Neuronal stem cell (in vitro differentiated cells): ENCODE results near the gene KPNA6.

Experiments
- DNase-seq: peaks from one replicate; pipeline ENCODE4 v3.0.0-alpha.2; 2013; ENCODE audit warnings: low spot score
- H2AFZ ChIP-seq: one replicate; pipeline ENCODE4 v1.6.1; 2013; ENCODE audit warnings: mild to moderate bottlenecking, low read length, inconsistent platforms
- H2AK5ac ChIP-seq: 2 replicates; pipeline ENCODE4 v1.6.1; 2013; ENCODE audit warnings: low read depth, mild to moderate bottlenecking, inconsistent platforms, low read length, moderate library complexity, mixed read lengths
- H2BK120ac ChIP-seq: 2 replicates; pipeline ENCODE4 v1.6.1; 2013; ENCODE audit warnings: low read depth, mild to moderate bottlenecking, inconsistent platforms, low read length, moderate library complexity, mixed read lengths
- H2BK12ac ChIP-seq: one replicate; pipeline ENCODE4 v1.6.1; 2013; ENCODE audit warnings: low read length, inconsistent platforms
- H2BK15ac ChIP-seq: 2 replicates; pipeline ENCODE4 v1.6.1; 2013; ENCODE audit warnings: mild to moderate bottlenecking, low read length, inconsistent platforms, mixed read lengths
- H2BK5ac ChIP-seq: one replicate; pipeline ENCODE4 v1.6.1; 2013; ENCODE audit warnings: inconsistent platforms, mild to moderate bottlenecking, low read length, moderate library complexity
- H3K14ac ChIP-seq: one replicate; pipeline ENCODE4 v1.6.1; 2013; ENCODE audit warnings: low read length, inconsistent platforms
- H3K18ac ChIP-seq: 2 replicates; pipeline ENCODE4 v1.6.1; 2013; ENCODE audit warnings: low read length, inconsistent platforms
- H3K23ac ChIP-seq: 2 replicates; pipeline ENCODE4 v1.6.1; 2013; ENCODE audit warnings: low read depth, mild to moderate bottlenecking, mixed read lengths, low read length, inconsistent platforms; ENCODE audit not compliant: poor library complexity
- H3K27ac ChIP-seq: replicated peaks from 3 replicates; pipeline ENCODE4 v1.5.1; 2013; ENCODE audit warnings: low read length, inconsistent platforms
- H3K27me3 ChIP-seq, 3 experiments: 2 replicates each; pipeline ENCODE4 v1.6.1; 2013; ENCODE audit warnings: low read length in 3 of 3, mild to moderate bottlenecking in 2 of 3, inconsistent platforms in 1 of 3, low read depth in 1 of 3, mixed read lengths in 1 of 3, moderate library complexity in 1 of 3; ENCODE audit not compliant: control insufficient read depth in 3 of 3, insufficient read depth in 3 of 3
- H3K36me3 ChIP-seq, 2 donors: replicated peaks in 1 of 2; 2 replicates each; pipeline ENCODE4 v1.6.1; 2013; ENCODE audit warnings: low read length in 2 of 2; ENCODE audit not compliant: control insufficient read depth in 2 of 2, insufficient read depth in 2 of 2
- H3K4ac ChIP-seq: 2 replicates; pipeline ENCODE4 v1.6.1; 2013; ENCODE audit warnings: inconsistent platforms, mild to moderate bottlenecking, low read length, moderate library complexity
- H3K4me1 ChIP-seq, 2 donors: 1 replicate in 1 of 2; 2 replicates in 1 of 2; pipeline ENCODE4 v1.6.1; 2013; ENCODE audit warnings: low read length in 2 of 2, low read depth in 1 of 2; ENCODE audit not compliant: control insufficient read depth in 2 of 2, insufficient read depth in 1 of 2
- H3K4me2 ChIP-seq: one replicate; pipeline ENCODE4 v1.6.1; 2013; ENCODE audit warnings: mild to moderate bottlenecking, low read length, inconsistent platforms; ENCODE audit not compliant: insufficient read depth, poor library complexity, severe bottlenecking
- H3K4me3 ChIP-seq, 2 donors: 2 replicates each; pipeline ENCODE4 v1.5.1; 2013; ENCODE audit warnings: low read length in 2 of 2, mild to moderate bottlenecking in 2 of 2, inconsistent platforms in 1 of 2, moderate library complexity in 1 of 2
- H3K79me1 ChIP-seq: one replicate; pipeline ENCODE4 v1.6.1; 2013; ENCODE audit warnings: low read depth, mild to moderate bottlenecking, inconsistent platforms, low read length, moderate library complexity
- H3K9ac ChIP-seq: one replicate; pipeline ENCODE4 v1.6.1; 2013; ENCODE audit warnings: mild to moderate bottlenecking, low read depth, low read length, inconsistent platforms; ENCODE audit not compliant: poor library complexity
- H3K9me3 ChIP-seq, 2 donors: replicated peaks in 1 of 2; 2 replicates each; pipeline versions ENCODE3 to v1.6.1; 2013; ENCODE audit warnings: low read length in 2 of 2, mild to moderate bottlenecking in 2 of 2, inconsistent platforms in 1 of 2, low read depth in 1 of 2, mixed read lengths in 1 of 2, moderate library complexity in 1 of 2; ENCODE audit not compliant: control insufficient read depth in 2 of 2, insufficient read depth in 1 of 2
- H4K8ac ChIP-seq: one replicate; pipeline ENCODE4 v1.6.1; 2013; ENCODE audit warnings: low read depth, mild to moderate bottlenecking, inconsistent platforms, low read length, moderate library complexity
- H4K91ac ChIP-seq: one replicate; pipeline ENCODE4 v1.6.1; 2013; ENCODE audit warnings: low read length, low read depth, mild to moderate bottlenecking, inconsistent platforms; ENCODE audit not compliant: poor library complexity
- WGBS, 2 donors: extraction: QIAGEN DNeasy Blood & Tissue Kit; methylation state at CpG; one replicate each; pipeline ENCODE4 v1.1.7; 2013; ENCODE audit warnings: missing lambda C conversion rate in 2 of 2, mixed read lengths in 1 of 2; ENCODE audit not compliant: insufficient read length in 2 of 2, insufficient replicate concordance in 1 of 2; ENCODE audit errors: extremely low coverage in 2 of 2; 5-methylcytosine and 5-hydroxymethylcytosine counted together

Gene KPNA6

DNA sequence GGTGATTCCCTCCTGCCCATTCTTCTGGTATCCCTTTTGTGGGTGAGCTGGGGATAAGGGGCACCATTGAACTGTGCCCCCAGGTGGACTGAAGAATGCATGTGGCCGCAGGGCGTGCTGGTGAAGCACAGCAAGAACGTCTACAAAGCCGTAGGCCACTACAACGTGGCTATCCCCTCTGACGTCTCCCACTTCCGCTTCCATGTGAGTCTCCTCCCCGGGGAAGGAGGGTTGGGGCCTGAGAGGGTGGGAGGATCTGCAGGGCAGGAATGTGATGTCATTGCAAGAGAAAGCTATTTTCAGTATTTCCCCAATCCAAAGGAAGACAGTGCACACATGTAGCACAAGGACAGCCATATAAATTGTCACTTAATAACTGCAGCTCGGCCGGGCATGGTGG, 7.5 kb upstream of the KPNA6 start:
- H3K9ac ChIP-seq, result no peak overlapping the region
- H2AK5ac ChIP-seq, result no peak overlapping the region
- WGBS, 2 donors, result no CpG with 5 or more reads among the region's 10 CpGs
- no peak overlapping the region for H3K27ac ChIP-seq
- no peaks in the 10 kb centered on the region for H3K27me3 ChIP-seq
- DNase-seq, result no peak
- no peak overlapping the region for H3K4me3 ChIP-seq
- H2BK120ac ChIP-seq, result no peak overlapping the region
- no peaks in the 10 kb centered on the region for H3K79me1 ChIP-seq
- H2AFZ ChIP-seq, result no peak overlapping the region
- no peak overlapping the region for H2BK15ac ChIP-seq
- H3K9me3 ChIP-seq, result no peaks in the 10 kb centered on the region
- H3K23ac ChIP-seq, result no peak overlapping the region
- no peak overlapping the region for H3K4ac ChIP-seq
- H4K8ac ChIP-seq, result no peak overlapping the region
- H3K4me1 ChIP-seq, result no peaks in the 10 kb centered on the region
- peaks cover 19 to 73% of the 10 kb centered on the region in 2 donors for H3K36me3 ChIP-seq
- H3K14ac ChIP-seq, result no peak overlapping the region
- no peak overlapping the region for H4K91ac ChIP-seq
- no peak overlapping the region for H3K4me2 ChIP-seq
- no peak overlapping the region for H2BK12ac ChIP-seq
- no peak overlapping the region for H2BK5ac ChIP-seq
- H3K18ac ChIP-seq, result no peak overlapping the region

DNA sequence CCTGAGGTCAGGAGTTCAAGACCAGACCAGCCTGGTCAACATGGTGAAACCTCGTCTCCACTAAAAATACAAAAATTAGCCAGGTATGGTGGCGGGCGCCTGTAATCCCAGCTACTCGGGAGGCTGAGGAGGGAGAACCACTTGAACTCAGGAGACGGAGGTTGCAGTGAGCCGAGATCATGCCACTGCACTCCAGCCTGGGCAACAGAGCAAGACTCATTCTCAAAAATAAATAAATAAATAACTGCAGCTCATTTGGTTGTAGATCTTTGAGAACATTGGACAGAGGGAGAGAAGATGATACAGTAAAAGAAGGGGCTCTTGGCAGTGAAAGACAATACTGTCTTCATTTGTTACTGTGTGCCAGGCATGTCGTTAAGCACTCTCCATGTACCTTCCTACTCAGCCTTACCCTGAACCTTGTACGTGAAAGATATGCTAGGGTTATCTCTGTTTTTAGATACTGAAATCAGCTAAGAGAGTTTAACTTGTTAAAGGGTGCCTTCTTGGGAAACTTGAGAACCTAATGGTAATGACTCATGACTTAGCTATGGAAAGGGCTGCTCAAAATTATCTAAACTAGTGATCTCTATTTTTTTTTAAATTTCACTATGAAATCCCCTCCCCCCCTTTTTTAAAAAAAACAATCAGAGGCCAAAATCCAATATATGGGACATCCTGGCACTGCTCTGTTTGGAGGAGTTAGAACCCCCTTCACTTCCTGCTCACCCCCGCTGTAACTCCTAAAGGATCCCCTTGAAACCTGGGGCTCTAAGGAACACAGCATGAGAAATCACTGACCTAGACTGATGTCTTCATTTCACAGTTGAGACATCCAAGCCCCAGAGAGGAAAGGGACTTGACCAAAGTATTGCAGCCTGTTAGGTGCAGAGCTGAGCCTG, 6.8 kb upstream of the KPNA6 start:
- no CpG with 5 or more reads among the region's 9 CpGs for WGBS, 2 donors
- no peak overlapping the region for H4K8ac ChIP-seq
- H3K27ac ChIP-seq, result no peak overlapping the region
- H3K4ac ChIP-seq, result no peak overlapping the region
- no peak overlapping the region for H2AK5ac ChIP-seq
- H3K18ac ChIP-seq, result no peak overlapping the region
- H2BK5ac ChIP-seq, result no peak overlapping the region
- no peak overlapping the region for H3K9ac ChIP-seq
- H4K91ac ChIP-seq, result no peak overlapping the region
- H3K23ac ChIP-seq, result no peak overlapping the region
- no peaks in the 10 kb centered on the region for H3K9me3 ChIP-seq
- H3K27me3 ChIP-seq, result no peaks in the 10 kb centered on the region
- H2BK15ac ChIP-seq, result no peak overlapping the region
- no peaks in the 10 kb centered on the region for H3K79me1 ChIP-seq
- H2BK12ac ChIP-seq, result no peak overlapping the region
- no peaks in the 10 kb centered on the region for H3K4me1 ChIP-seq
- H2BK120ac ChIP-seq, result no peak overlapping the region
- no peak for DNase-seq
- H3K4me3 ChIP-seq, result no peak overlapping the region
- peaks cover 13 to 66% of the 10 kb centered on the region in 2 donors for H3K36me3 ChIP-seq
- H3K4me2 ChIP-seq, result no peak overlapping the region
- no peak overlapping the region for H2AFZ ChIP-seq
- no peak overlapping the region for H3K14ac ChIP-seq

DNA sequence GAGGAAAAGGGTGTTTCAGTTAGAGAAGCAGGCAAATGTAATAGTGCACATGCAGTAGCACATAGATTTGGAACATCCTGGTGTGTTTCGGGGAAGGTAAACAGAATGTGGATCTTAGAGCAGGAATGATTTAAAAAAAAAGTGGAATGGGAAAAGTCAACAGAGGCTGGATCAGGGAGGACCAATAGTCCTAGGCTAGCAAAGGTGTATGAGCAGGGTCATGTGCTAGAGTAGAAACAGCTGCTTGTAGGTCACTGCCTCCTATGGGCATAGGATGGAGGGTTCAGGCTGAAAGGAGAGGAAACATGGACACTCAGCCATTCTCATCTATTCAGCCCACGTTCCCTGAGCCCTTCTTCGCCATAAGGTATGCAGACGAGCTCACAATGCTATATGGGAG, 3.7 kb upstream of the KPNA6 start:
- peaks cover 9 to 37% of the 10 kb centered on the region in 2 donors for H3K36me3 ChIP-seq
- peaks cover 4% of the 10 kb centered on the region for H3K79me1 ChIP-seq
- WGBS, 2 donors, result no CpG with 5 or more reads among the region's 4 CpGs
- H4K8ac ChIP-seq, result no peak overlapping the region
- no peak overlapping the region for H2AK5ac ChIP-seq
- H2AFZ ChIP-seq, result no peak overlapping the region
- DNase-seq, result no peak
- H3K4me3 ChIP-seq, result no peak overlapping the region
- no peak overlapping the region for H3K14ac ChIP-seq
- no peak overlapping the region for H3K9ac ChIP-seq
- H3K27ac ChIP-seq, result no peak overlapping the region
- H3K4ac ChIP-seq, result no peak overlapping the region
- H3K4me1 ChIP-seq, result peaks cover 1 to 3% of the 10 kb centered on the region in 2 donors
- no peak overlapping the region for H3K23ac ChIP-seq
- H4K91ac ChIP-seq, result no peak overlapping the region
- no peaks in the 10 kb centered on the region for H3K9me3 ChIP-seq
- no peak overlapping the region for H2BK5ac ChIP-seq
- no peak overlapping the region for H2BK120ac ChIP-seq
- H2BK12ac ChIP-seq, result no peak overlapping the region
- H2BK15ac ChIP-seq, result no peak overlapping the region
- H3K18ac ChIP-seq, result no peak overlapping the region
- no peak overlapping the region for H3K4me2 ChIP-seq
- no peaks in the 10 kb centered on the region for H3K27me3 ChIP-seq

DNA sequence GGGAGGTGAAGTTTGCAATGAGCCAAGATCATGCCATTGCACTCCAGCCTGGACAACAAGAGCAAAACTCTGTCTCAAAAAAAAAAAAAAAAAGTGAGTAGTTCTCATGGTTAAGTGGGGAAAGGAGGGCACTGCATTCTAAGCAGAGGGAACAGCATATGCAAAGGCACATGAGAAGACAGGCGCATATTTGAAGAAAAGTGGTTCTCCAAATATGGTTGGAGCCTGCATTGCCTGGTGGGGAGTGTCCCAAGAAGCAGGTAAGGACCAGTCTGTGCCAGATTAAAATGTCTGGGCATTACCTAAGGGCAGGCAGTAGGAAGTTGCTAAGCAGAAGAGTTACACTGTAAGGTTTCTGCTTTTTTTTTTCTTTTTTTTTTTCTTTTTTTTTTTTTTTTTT, 2.5 kb upstream of the KPNA6 start:
- no peak for DNase-seq
- Histone ChIP-seq H3K79me1 (peaks cover 4% of the 10 kb centered on the region), H4K91ac (no peak overlapping the region), H3K23ac (no peak overlapping the region), H3K4me3 (no peak overlapping the region), H2AK5ac (no peak overlapping the region), H2AFZ (no peak overlapping the region), H2BK15ac (no peak overlapping the region), H3K27me3 (no peaks in the 10 kb centered on the region), H4K8ac (no peak overlapping the region), H3K9ac (no peak overlapping the region), H3K9me3 (no peaks in the 10 kb centered on the region), H3K36me3 (peaks cover 4 to 28% of the 10 kb centered on the region in 2 donors), H3K4me1 (peaks cover 1 to 4% of the 10 kb centered on the region in 2 donors), H2BK120ac (no peak overlapping the region), H2BK12ac (no peak overlapping the region), H3K14ac (no peak overlapping the region), H3K27ac (no peak overlapping the region), H2BK5ac (no peak overlapping the region), H3K4me2 (no peak overlapping the region), H3K4ac (no peak overlapping the region), H3K18ac (no peak overlapping the region)
- no CpG with 5 or more reads among the region's 1 CpG for WGBS, 2 donors
